ENCODE data around the gene TOPBP1.
"Not testable (repeated sequence)": the region's sequence is repeated elsewhere in the genome, so short reads cannot be mapped to it uniquely, and the experiment has no call there.

Gene TOPBP1

GRCh38 chr3:133572158-133573053, 89.3 kb downstream of the TOPBP1 start:
- DNase-seq (ENCODE audit: low read depth, low spot score) = no peak

GRCh38 chr3:133570937-133571320, 90.8 kb downstream of the TOPBP1 start:
- no peak for DNase-seq (ENCODE audit: low read depth, low spot score)

GRCh38 chr3:133570139-133570936, 91.4 kb downstream of the TOPBP1 start:
- peak; percentile 57 for DNase-seq (ENCODE audit: low read depth, low spot score)

DNA sequence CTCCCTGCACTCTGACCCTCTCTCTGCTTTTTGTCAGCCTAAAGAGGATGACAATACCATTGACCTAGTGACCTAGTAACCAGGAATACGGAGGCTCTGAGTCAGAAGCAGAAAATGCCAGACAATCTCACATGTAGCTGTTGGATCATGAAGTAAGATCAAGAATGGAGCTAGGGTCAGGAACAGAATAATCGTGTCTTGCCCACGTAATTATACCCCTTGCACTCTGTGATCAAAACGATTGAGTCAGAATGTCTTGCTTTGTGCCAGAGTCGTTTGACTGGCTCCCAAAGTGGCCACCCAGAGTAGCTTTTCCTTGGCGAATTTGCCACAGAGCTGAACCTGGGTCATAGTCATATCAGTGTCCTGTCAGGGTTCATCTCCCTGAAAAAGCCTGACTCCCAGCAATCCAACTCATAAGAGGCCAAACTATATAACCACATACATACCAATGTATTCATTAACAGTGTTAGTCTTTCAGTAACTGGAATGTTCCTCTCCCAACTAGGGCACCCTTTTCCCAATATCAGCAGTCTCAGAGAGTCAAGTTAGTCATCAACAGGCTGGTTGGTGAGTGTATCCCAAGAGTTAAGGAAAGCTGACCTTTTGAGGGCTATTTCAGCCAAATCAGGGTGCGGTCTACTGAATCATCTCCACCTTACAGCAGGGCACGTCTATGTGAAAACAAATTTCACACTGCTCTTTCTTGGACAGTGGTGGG, 93.3 kb downstream of the TOPBP1 start:
- peak; percentile 44 for DNase-seq (ENCODE audit: low read depth, low spot score)

DNA sequence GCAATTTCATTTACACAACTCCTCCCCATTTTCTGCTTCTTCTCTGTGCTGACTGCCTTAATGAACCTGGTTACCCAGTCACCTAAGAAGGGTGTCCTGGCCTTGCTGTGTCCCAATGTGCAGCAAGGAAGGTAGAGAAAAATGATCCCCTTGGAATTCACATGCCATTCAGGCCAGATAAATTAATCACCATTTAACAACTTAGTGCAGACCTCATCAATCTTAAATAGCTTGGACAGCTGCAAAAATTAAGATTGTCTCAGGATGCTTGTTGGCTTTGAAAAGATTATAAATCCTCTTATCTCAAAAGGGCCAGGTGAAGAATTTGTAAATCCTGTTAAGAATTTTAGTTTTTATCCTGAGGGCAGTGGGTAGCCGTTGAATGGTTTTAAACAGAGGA, 97.9 kb downstream of the TOPBP1 start:
- no peak for DNase-seq (ENCODE audit: low read depth, low spot score)

DNA sequence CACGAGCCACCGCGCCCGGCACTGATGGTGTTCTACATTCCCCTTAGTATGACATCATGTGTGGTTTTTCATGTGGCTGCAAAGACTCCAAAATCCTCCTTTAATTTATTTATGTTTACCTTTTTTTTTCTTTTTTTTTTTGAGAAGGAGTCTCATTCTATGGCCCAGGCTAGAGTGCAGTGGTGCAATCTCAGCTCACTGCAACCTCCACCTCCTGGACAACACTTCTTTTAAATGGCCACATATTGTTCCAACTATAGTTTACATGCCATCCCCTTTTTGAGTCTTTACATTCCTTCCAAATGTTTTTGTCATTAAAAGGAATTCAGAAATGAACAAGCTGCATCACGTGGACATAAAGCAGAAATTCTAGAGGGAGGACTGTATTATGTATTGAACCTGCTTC, 98.6 kb downstream of the TOPBP1 start:
- no peak for DNase-seq (ENCODE audit: low read depth, low spot score)

DNA sequence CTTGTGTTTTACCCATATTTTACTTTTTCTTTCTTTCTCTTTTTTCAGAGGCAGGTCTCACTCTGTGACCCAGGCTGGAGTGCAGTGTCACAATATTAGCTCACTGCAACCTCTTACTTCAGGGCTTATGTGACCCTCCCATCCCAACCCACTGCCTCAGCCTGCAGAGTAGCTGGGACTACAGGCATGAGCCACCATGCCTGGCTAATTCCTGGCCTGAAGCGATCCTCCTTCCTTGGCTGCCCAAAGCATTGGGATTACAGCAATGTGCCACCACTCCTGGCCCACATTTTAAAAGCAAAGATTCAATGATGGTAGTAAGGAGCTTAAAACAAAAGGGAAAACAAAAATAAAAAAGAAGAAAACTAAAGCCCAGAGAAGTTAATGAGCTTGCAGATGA, 99.4 kb downstream of the TOPBP1 start:
- no peak for DNase-seq (ENCODE audit: low read depth, low spot score)

GRCh38 chr3:133561679-133562078, 100.1 kb downstream of the TOPBP1 start:
- no peak for DNase-seq (ENCODE audit: low read depth, low spot score)

GRCh38 chr3:133551589-133551988, 110.2 kb downstream of the TOPBP1 start:
- DNase-seq (ENCODE audit: low read depth, low spot score) = not testable (repeated sequence)

Measured in ELF-1 (cell line).